DMS153 treated with DMSO at 0.1 percent for 48 hours (cell line): ENCODE data around the gene FILIP1L.
"Not testable (repeated sequence)": the region's sequence is repeated elsewhere in the genome, so short reads cannot be mapped to it uniquely, and the experiment has no call there.

Source experiments
- DNase-seq: peaks from one replicate; lab custom pipeline; 2025; ENCODE audit not compliant: unreplicated experiment; lab: John Stamatoyannopoulos, UW

The FILIP1L gene

DNA sequence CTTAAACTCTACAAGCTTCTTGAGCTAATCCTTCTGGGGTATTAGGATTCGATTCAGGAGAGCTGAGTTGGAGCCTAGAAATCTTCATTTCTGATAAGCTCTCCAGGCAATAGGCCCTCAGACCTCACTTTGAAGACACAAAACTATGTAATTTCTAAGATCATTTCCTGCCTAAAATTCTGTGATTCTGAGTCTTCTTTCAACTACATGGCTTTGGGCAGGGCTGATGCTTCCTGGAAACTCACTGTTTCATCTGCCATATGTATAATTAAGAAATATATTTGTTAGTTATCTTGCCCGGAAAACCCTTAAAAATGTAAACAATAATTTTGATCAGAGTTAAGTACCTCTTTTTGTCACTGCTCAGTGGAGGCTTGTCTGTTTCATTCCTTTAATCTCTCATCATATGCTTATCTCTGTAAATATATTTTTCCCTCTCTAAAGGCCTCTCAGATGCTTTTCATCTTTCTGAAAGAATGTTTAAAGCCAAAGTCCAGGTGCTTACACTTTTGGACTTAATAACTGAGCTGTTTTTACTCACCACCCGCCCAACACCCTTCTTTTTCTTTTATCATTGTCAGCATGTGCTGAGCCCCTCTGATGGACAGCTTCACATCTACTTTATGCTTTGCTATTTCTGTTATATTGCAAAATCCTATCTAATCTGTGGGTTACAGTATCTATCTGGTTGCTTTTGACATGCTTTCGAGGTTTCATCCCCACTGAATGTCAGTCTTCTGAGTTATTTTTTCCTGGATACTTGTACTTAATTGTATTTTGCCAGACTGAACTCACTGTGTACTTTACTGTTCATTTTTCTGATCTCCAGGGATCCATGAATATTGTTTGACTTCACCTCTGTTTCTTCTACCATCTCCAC is 38.2 kb downstream of the FILIP1L start:
- no peak for DNase-seq

DNA sequence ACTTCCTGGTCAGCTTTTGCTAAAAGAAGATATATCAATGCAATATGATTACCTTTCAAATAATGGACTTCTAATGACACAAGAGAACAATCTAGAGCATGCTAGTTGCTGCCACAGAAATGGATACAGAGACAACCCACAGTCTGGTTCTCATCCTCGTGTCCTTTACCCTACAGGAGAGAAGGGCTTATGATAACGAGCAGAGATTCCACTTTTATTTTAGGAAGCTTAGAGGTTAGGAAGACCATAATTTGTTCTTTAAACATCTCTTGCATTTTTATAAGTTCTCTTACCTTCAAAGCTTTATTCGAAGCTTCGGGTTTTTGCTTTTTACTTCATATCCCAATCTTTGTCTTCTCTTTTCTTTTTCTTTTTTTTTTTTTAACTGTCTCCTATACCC is 39.1 kb downstream of the FILIP1L start:
- no peak for DNase-seq

DNA sequence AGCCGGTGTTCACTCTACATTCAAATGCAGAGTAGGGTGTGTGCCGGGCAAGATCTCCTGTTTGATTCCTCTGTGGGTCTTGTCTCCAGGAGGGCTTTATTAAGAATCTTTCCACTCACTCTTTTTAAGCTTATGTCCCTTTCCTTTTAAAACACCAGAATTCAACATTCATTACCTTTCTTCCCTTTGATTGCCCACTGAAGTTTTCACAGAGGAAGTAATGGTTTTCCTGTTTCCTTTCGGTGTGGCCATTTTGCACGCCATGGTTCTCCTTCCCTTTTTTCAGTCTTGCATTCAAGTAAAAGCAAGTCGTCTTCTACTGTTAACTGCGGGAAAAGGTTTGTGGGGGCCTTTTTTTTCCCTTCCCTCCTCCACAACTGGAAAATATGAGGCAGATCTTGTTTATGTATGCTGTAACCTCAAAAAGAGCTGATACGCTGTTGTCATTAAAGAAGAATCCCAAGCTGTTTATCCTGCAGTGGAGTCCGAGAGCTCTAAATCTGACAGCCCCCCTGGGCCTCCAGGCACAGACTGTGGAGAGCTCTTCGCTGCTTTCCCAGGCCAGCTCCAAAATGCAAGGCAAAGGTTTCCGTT is 40.5 kb downstream of the FILIP1L start:
- no peak for DNase-seq

DNA sequence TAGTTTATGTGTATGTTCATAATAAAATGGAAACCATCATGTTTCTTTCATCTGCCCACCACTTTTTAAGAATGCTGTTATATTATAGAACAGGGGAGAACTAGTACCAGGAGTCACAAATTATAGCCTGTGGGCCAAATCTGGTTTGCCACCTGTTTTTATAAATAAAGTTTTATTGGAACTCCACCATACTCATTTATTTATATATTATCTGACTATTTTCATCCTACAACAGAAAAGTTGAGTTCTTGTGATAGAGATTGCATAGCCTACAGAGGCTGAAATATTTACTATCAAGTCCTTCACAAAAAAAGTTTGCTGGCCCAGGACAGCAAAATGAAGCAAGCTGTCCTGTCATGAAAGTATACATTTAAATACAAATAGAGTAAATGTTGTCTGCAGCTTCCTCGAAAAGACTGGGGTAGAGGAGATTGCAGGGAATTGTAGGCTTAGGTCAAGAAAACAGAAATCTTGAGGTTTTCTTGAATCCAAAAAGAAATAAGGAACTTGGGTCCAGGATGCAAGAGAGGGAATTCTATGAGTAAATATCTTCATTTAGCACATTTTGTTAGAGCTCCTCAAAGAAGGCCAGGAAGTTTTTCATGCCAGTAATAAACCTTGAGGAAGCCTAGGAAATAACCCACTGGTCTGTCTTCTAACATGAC is 41.1 kb downstream of the FILIP1L start:
- DNase-seq, result no peak

DNA sequence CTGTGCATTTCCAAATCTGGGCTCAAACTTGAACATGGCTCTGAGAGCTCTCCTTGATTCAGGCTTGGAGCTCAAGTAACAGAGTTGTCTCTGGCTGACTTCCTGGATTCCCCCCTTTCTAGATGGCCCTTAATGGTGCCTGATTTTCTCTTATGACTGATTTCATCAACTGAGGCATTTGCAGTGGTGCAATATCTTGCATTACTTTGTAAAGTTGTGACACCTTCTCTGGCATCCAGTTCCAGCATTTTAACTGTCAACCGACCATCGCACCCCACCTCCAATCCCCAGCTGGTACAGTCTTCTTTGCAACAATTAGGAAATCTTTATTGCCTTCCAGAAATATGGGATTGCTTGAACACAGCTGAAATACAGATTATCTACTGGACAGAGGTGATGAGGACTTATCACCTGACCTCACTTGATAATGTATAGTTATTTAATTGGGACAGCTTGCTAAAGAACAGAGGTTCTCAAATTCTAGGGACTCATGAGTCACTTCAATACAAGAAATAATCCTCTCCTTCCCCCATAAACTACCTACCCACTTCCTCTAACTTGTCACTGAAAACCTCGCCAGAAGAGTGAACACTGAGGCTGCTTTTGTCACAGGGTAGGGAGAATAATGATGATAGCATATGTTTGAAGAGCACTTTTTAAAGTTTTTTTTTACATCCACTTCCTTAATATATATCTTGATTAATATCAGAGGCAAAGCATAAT is 41.8 kb downstream of the FILIP1L start:
- DNase-seq, result no peak

DNA sequence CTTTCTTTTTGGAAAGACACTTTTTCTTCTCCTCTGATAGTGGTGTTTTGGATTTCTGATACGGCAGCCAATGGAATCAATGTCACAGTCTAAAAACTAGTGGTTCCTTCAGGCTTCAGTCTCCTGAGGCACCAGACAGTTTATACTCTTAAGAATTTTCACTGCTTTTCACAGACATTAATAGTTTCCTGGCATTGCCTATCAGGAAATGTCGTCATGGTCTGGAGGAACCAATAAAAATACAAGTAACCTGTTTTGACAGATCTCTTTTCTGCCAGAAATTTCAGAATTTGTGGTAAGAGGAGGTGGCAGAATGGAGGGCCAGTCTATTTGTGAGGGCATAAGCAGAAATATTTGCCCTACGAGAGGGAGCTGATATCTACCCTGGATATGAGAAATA is 44.8 kb downstream of the FILIP1L start:
- no peak for DNase-seq

DNA sequence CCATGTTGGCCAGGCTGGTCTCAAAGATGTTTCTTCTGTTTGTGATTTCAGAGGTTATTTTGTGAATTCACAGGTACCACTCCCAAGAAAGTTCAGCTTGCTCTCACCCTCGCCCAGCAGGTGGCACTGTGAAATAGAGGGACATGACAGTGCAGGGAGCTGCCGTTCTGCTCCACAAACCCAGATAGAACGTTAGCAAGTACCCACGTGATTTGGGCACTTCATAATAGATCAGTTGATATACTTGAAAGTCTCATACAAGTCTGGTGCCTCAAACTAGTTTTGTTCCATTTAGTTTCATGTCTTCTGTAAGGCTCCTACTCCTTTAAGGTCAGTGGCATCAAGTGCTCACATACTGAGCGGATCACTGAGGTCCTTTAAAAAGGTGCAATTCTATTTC is 45.5 kb downstream of the FILIP1L start:
- peak; percentile 22 for DNase-seq

DNA sequence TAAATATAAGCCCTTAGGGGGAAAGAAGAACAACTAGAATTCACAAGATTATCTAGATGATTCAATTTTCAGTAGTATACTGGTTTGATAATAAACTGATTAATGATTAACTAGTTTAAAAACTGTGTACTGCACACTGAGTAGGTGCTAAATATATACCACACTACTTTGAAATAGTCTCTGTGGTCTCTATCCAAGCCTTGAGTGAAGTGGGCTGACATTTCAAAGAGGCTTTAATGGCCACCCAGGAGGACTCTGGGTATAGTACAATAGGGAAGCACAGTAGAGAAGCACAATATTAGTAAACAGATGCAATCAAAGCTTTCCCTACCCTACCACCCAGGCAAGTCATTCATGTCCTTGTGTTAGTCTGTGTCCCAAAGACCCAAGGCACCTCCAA is 46.7 kb downstream of the FILIP1L start:
- no peak for DNase-seq

DNA sequence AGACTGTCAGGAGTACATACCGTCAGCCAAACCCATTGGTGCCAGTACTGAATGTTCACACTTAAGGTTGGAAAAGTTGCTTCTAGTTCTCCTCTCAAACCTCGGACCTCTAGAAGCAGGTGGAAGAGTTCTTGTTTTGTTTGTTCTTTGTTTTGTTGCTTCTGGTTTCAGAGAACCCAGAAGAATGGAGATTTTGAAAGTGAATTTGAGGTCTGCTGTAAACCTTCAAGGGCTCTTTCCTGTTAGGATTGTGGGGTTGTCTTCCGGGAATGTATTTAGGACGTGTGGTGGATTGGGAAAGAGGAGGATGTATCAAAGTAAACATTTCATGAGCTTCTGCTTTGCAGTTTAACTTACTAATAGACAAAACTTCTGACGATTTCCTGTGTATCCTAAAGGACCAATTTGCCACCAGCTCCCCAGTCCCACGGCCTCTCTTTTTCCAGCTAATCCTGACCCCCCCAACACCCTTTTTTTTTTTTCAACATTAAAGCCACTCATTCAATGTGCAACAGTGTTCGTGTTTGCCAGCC is 50.3 kb downstream of the FILIP1L start:
- DNase-seq, result no peak

DNA sequence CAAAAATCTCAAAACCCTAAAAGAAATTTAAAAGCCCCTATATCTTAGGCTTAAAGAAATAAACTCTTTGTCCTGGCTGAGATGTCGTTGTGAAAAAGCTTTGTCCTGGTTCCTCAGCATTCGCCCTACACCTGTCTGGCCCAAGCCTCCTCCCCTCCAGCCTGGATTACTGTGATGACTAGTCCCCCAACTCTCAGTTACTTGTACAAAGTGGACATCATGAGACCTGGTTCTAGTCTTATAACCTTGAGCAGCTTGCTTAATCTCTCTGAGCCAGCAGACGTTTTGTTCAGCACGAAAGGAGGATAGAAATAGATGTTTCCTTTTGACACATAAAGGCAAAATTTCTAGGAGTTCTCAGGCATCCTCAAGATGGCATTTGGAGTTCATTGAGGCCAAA is 51.6 kb downstream of the FILIP1L start:
- no peak for DNase-seq

DNA sequence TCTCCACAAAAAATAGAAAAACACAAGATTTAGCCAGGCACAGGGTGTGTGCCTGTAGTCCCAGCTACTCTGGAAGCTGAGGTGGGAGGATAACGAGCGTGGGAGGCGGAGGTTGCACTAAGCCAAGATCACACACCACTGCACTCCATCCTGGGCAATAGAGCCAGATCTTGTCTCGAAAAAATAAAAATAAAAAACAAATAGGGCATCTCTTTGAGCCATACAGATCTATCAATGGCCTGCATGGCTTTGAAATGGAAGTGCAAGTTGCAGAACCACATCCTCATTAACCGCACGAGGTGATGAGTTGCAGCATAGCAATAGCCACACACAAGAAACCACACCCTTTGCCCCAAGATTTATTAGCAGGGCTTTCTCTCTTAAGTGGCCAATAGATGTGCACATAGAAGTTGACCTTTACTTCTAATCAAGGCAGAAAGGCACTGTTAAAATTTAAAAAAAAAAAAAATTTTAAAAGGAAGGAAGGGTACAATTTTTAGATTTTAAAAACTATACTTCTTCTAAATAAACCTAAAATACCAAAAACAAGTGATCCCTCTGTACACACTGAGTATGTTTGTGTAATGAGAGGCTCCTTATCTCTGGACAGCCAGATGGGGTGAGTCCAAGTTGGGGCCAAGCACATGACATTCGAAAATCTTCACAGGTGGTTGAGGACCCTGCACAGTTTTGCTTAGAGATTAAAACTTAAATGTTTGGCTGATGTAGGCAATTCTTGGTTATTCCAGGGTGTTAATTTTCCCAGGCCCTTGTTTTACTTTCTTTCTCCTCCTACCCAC is 53.4 kb downstream of the FILIP1L start:
- no peak for DNase-seq

DNA sequence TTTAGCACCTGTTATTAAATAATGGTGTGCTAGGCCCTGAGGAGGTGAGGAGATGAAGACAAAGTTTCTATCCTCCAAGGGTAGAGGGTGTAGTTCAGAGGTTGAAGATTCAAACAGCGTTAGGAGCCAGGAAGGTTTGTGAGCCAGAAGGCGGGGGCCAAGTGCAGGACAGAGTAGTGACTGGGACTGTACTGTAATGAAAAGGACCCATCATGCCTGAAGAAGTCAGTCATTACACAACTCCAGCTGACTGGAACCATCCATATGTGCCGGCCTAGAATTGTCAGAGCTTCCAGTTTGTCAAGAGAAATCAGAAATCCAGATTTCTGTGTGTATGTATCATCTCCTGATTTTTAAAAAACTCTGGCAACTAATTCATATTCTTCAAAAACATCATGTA is 54.8 kb downstream of the FILIP1L start:
- DNase-seq, result no peak

DNA sequence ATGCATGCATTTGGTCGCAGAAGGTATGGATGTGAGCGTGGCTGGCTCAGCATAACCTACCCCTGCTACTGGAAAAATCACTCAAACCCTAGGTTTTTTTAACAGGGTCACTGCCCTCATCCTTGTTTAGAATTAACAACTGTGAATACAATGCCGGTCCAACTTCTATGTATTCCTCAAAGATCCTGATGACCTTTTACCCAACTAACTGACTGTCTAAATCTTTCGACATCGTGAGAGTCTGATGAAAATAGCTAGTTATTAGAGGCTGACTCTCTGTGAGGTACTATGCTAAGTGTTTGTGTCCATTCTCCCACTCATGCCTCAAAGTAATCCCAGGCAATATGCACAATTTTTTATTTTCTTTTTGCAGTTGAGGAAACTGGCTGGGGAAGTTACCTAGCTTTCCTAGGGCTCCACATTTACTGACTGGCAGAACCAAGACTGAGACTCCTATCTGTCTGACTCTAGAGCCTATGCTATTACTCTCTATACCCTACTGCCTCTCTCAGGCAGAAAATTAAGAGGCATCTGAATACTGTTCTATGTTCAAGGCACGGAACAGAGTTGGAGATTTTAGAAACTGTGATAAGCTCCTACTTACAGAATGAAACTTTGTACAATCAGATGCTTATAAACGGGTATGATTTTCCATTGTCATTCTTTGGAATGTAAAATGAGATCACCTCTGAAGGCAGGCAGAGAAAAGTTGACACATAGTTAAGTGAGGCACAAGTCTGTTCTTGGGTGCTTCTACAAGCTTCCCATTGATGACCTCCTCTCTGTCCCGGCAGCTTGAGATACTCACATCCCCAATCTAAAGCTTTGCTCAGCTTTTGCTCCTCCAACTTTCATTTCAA is 56.4 kb downstream of the FILIP1L start:
- DNase-seq, result no peak

DNA sequence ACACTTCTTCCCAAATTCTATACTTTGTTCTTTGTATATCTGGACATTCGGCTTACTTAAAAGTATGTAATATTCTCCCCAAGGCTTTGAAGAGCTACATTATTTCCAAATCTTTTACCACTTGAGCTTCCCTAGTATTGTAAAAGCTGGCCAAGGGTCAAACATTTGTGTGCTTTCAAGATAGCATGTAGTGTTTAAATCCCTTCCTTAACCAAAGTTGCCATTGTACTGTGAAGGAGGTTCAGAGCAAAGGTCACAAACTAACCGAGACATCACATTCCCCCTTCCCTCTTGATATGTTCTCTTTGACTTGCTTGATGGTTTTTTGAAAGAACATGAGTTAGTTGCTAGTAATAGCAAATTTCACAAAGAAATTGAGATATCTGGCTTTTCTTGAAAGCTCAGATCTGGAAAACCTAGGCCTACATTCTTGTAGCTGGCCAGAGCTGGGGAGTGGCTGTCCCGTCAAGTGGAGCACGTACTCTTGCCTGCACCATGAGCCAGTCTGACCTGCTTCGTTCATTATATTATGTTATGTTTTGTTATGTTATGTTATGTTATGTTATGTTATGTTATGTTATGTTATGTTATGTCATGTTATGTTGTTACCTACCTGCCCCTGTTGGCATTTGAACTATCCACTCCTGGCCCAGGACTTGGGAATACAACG is 60.2 kb downstream of the FILIP1L start:
- no peak for DNase-seq

DNA sequence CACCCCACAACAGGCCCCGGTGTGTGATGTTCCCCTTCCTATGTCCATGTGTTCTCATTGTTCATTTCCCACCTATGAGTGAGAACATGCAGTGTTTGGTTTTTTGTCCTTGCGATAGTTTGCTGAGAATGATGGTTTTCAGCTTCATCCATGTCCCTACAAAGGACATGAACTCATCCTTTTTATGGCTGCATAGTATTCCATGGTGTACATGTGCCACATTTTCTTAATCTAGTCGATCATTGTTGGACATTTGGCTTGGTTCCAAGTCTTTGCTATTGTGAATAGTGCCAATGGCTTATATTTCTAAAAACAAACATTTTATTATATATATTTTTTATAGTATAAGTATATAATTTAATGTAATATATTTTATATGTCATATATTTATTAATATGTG is 62.8 kb downstream of the FILIP1L start:
- not testable (repeated sequence) for DNase-seq

DNA sequence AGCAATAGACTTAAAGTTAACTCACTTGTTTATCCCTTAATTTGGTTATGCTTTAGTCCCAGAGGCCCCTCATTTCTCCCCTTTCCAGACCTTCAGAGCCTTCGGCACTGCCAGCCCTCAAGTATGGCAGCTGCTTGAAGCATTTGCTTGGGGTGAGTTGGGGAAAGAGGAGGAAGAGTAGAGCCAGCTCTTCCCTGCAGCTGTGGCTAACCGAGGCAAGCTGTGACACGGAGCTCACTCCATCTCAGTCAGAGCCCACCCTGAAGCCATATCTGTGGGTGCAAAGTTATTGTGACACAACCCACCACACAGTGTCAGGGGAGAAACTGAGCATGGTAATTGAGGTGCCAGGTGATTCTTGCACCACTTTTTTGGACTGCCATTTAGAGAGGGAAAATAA is 66.1 kb downstream of the FILIP1L start:
- no peak for DNase-seq

DNA sequence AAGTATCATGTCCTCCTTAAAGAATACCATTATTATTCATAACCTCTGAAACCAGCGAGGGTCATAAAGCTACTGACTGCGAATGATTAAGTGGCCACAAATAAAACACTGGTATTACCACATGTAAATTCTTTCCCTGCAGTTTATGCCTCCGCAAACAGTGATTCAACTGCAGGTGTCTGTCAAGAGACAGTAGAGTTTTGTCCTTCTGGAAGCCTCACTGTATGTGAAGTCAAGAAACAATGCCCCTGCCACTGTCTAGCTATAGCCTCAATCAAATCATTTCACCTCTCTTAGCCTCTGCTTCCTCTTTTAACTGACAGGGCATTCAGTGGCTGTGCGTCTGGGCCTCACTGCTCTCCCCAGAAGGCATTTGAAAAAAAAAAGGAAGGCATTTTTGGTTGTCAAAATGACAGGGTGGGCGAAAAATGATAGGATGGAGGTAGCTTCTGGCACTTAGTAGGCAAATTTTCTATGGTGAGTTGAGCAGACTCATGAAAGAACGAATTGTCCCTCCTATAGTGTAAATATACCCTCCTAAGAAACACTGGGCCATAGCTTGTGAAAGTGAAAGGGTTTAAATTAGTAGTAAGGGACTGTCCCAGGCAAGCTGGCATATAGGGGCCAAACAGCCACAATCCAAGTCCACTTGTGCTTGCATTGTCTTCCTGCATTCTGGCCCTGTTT is 66.7 kb downstream of the FILIP1L start:
- peak; percentile 23 for DNase-seq

DNA sequence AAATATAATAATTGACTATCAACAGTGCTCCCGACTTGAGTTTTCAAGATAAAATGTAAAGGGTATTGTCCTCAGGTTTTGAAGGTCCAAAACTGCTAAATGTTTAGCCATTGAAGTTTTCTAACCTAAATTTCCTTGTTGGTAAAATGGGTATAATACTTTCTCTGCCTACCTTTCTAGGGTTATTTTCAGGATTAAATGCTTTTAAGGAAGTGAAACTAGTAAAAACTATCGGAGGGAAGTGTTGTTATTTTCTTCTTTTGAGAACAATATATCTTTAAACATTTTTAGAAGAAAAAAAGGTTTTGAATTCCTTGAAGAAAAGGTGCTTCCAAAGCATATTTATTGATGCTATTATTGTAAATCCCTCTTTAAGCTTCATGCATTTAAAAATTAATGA is 67.3 kb downstream of the FILIP1L start:
- DNase-seq, result no peak
